ENCODE measurements around the gene FGFRL1.

GRCh38 chr4:1074077-1074476, 62.7 kb downstream of the FGFRL1 start:
- TF ChIP-seq, protein P1, sequence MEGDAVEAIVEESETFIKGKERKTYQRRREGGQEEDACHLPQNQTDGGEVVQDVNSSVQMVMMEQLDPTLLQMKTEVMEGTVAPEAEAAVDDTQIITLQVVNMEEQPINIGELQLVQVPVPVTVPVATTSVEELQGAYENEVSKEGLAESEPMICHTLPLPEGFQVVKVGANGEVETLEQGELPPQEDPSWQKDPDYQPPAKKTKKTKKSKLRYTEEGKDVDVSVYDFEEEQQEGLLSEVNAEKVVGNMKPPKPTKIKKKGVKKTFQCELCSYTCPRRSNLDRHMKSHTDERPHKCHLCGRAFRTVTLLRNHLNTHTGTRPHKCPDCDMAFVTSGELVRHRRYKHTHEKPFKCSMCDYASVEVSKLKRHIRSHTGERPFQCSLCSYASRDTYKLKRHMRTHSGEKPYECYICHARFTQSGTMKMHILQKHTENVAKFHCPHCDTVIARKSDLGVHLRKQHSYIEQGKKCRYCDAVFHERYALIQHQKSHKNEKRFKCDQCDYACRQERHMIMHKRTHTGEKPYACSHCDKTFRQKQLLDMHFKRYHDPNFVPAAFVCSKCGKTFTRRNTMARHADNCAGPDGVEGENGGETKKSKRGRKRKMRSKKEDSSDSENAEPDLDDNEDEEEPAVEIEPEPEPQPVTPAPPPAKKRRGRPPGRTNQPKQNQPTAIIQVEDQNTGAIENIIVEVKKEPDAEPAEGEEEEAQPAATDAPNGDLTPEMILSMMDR (IDR thresholded peaks at IDR 0.05): no peak
- TF ChIP-seq POLR2A (IDR thresholded peaks at IDR 0.05): no peak
